Skeletal muscle satellite cell (primary cell): Measurements from ENCODE around the gene RPS6KB2. TPM values are rescaled to one million over a fixed set of nuclear protein-coding genes. Genes with fewer than 3 reads are reported as not detected.
A peak's percentile ranks its signal among the peaks of the same experiment; 100 is the strongest.

Source experiments
- H3K27me3 ChIP-seq: 2 replicates; pipeline ENCODE4 v1.7.0; 2013; ENCODE audit warnings: low read length; ENCODE audit not compliant: control insufficient read depth, insufficient read depth
- H3K36me3 ChIP-seq: 2 replicates; pipeline ENCODE4 v1.7.0; 2013; ENCODE audit warnings: mild to moderate bottlenecking, control low read depth, low read length; ENCODE audit not compliant: insufficient read depth
- H3K4me1 ChIP-seq: 2 replicates; pipeline ENCODE4 v1.7.0; 2013; ENCODE audit warnings: low read length; ENCODE audit not compliant: control insufficient read depth, insufficient read depth
- H3K4me2 ChIP-seq: 2 replicates; pipeline ENCODE4 v1.7.0; 2013; ENCODE audit warnings: mild to moderate bottlenecking, low read length
- H3K4me3 ChIP-seq: 2 replicates; pipeline ENCODE4 v1.7.0; 2013; ENCODE audit warnings: low read length
- H3K9ac ChIP-seq: 2 replicates; pipeline ENCODE4 v1.7.0; 2013; ENCODE audit warnings: mild to moderate bottlenecking, low read depth, low read length, moderate library complexity
- H3K9me3 ChIP-seq: replicated peaks from 2 replicates; pipeline ENCODE4 v1.7.0; 2013; ENCODE audit warnings: mild to moderate bottlenecking, control low read depth, low read length
- total RNA-seq: library from RNA; depleted of rRNA; stranded (reverse); fragments of >200 nt; gene quantifications from 2 replicates; pipeline ENCODE4 v1.2.3, GENCODE V29; 2012; rRNA removed

Gene RPS6KB2
- 45.2 and 46.4 TPM in 2 replicates for total RNA-seq

GRCh38 chr11:67428052-67429001 lies at the start of gene RPS6KB2:
TSS of gene RPS6KB2 (plus strand) at chr11:67428494. CDS start at chr11:67428546, 52 bp downstream.
- peak within 1 kb of the TSS; percentile 94 for H3K9ac ChIP-seq
- H3K4me2 ChIP-seq: peak within 1 kb of the TSS; percentile 92

GRCh38 chr11:67378544-67378943 lies 49.8 kb upstream of the RPS6KB2 start:
- no peak overlapping the region for H3K4me3 ChIP-seq
- no peaks in the 10 kb centered on the region for H3K36me3 ChIP-seq
- no peak overlapping the region for H3K4me2 ChIP-seq
- H3K9ac ChIP-seq: no peak overlapping the region
- H3K27me3 ChIP-seq: no peaks in the 10 kb centered on the region
- H3K4me1 ChIP-seq: peaks cover 53% of the 10 kb centered on the region
- no peaks in the 10 kb centered on the region for H3K9me3 ChIP-seq

More at GRCh38 chr11:67428052-67429001, at the start of gene RPS6KB2:
- Histone ChIP-seq H3K4me1 (peaks cover 11% of the 10 kb centered on the region), H3K4me3 (peak within 1 kb of the TSS; percentile 96), H3K36me3 (peaks cover 17% of the 10 kb centered on the region), H3K9me3 (no peaks in the 10 kb centered on the region), H3K27me3 (no peaks in the 10 kb centered on the region)

- Histone ChIP-seq H3K36me3 (no peaks in the 10 kb centered on the region), H3K4me1 (peaks cover 54% of the 10 kb centered on the region), H3K4me3 (no peak overlapping the region), H3K27me3 (no peaks in the 10 kb centered on the region), H3K4me2 (peak overlapping the region; percentile 36), H3K9me3 (no peaks in the 10 kb centered on the region), H3K9ac (peak overlapping the region; percentile 39)
These were observed 48.9 kb upstream of the RPS6KB2 start for GRCh38 chr11:67379061-67380058.

- Histone ChIP-seq H3K4me3 (no peak overlapping the region), H3K9ac (no peak overlapping the region), H3K4me1 (peaks cover 46% of the 10 kb centered on the region)
These were observed 46.9 kb upstream of the RPS6KB2 start for GRCh38 chr11:67381244-67381972.

GRCh38 chr11:67382276-67383136 lies 45.8 kb upstream of the RPS6KB2 start:
- Histone ChIP-seq H3K9ac (no peak overlapping the region), H3K27me3 (no peaks in the 10 kb centered on the region), H3K4me1 (peaks cover 38% of the 10 kb centered on the region), H3K4me2 (no peak overlapping the region), H3K36me3 (no peaks in the 10 kb centered on the region), H3K9me3 (no peaks in the 10 kb centered on the region), H3K4me3 (no peak overlapping the region)

More at GRCh38 chr11:67381244-67381972, 46.9 kb upstream of the RPS6KB2 start:
- no peaks in the 10 kb centered on the region for H3K9me3 ChIP-seq
- H3K4me2 ChIP-seq: no peak overlapping the region
- H3K27me3 ChIP-seq: no peaks in the 10 kb centered on the region
- H3K36me3 ChIP-seq: no peaks in the 10 kb centered on the region

- Histone ChIP-seq H3K4me1 (peaks cover 17% of the 10 kb centered on the region), H3K9me3 (no peaks in the 10 kb centered on the region), H3K27me3 (no peaks in the 10 kb centered on the region), H3K4me2 (peak overlapping the region; percentile 51), H3K4me3 (peak overlapping the region; percentile 4), H3K36me3 (no peaks in the 10 kb centered on the region), H3K9ac (no peak overlapping the region)
These were observed 43.4 kb upstream of the RPS6KB2 start for GRCh38 chr11:67384851-67385366.

- Histone ChIP-seq H3K4me1 (peaks cover 22% of the 10 kb centered on the region), H3K4me2 (no peak overlapping the region), H3K9me3 (no peaks in the 10 kb centered on the region), H3K4me3 (no peak overlapping the region), H3K9ac (no peak overlapping the region), H3K27me3 (no peaks in the 10 kb centered on the region), H3K36me3 (no peaks in the 10 kb centered on the region)
These were observed 41.2 kb upstream of the RPS6KB2 start for GRCh38 chr11:67387069-67387468.

- Histone ChIP-seq H3K9me3 (no peaks in the 10 kb centered on the region), H3K4me1 (peaks cover 22% of the 10 kb centered on the region), H3K9ac (no peak overlapping the region), H3K27me3 (no peaks in the 10 kb centered on the region), H3K4me3 (no peak overlapping the region), H3K4me2 (no peak overlapping the region), H3K36me3 (no peaks in the 10 kb centered on the region)
These were observed 40.8 kb upstream of the RPS6KB2 start for GRCh38 chr11:67387518-67387917.

GRCh38 chr11:67389477-67389876 lies 38.8 kb upstream of the RPS6KB2 start:
- Histone ChIP-seq H3K9ac (no peak overlapping the region), H3K9me3 (no peaks in the 10 kb centered on the region), H3K4me1 (peaks cover 22% of the 10 kb centered on the region), H3K36me3 (no peaks in the 10 kb centered on the region), H3K4me2 (no peak overlapping the region), H3K4me3 (no peak overlapping the region), H3K27me3 (no peaks in the 10 kb centered on the region)

GRCh38 chr11:67390947-67391303 lies 37.4 kb upstream of the RPS6KB2 start:
- Histone ChIP-seq H3K4me1 (peaks cover 11% of the 10 kb centered on the region), H3K4me3 (peak overlapping the region; percentile 92), H3K9me3 (no peaks in the 10 kb centered on the region), H3K27me3 (no peaks in the 10 kb centered on the region), H3K9ac (peak overlapping the region; percentile 97), H3K36me3 (peaks cover 7% of the 10 kb centered on the region), H3K4me2 (peak overlapping the region; percentile 98)
